HG03342 (cell line): ENCODE measurements around the gene RDM1.
"Not testable (repeated sequence)": the region's sequence is repeated elsewhere in the genome, so short reads cannot be mapped to it uniquely, and the experiment has no call there.

Source experiments
- ATAC-seq: cut with Tn5 transposase; IDR thresholded peaks from one replicate; pipeline ENCODE4 v1.9.1; 2021; ENCODE audit warnings: mild to moderate bottlenecking, moderate library complexity; ENCODE audit not compliant: unreplicated experiment

The RDM1 gene

GRCh38 chr17:35930211-35931065 is at the start of gene RDM1:
RDM1 (minus strand) TSS chr17:35930773; CDS start chr17:35930727, 46 bp downstream.
- ATAC-seq: no peak

- ATAC-seq: no peak
These were observed 47.8 kb upstream of the RDM1 start for GRCh38 chr17:35978346-35978745.

DNA sequence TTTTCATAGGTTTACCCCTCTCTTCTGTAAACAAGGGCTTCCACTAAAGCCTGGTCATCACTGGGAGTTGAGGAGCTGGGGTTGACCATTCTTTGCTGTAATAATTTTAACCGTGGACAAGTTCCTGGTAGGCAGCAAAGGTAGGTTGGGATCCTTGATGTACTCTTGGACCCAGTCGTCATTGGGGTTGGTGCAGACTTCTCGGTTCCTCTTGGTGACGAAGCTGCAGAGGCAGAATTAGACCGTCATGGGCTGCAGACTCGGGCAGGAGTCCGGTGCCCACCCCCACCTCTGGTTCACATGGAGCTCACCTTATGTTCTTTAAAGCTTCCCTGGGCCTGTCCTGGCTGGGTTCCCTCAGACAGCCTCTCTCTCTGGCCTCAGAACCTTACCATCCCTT is 46.9 kb upstream of the RDM1 start:
- ATAC-seq: no peak

GRCh38 chr17:35973333-35974260 is 43.0 kb upstream of the RDM1 start:
- no peak for ATAC-seq

DNA sequence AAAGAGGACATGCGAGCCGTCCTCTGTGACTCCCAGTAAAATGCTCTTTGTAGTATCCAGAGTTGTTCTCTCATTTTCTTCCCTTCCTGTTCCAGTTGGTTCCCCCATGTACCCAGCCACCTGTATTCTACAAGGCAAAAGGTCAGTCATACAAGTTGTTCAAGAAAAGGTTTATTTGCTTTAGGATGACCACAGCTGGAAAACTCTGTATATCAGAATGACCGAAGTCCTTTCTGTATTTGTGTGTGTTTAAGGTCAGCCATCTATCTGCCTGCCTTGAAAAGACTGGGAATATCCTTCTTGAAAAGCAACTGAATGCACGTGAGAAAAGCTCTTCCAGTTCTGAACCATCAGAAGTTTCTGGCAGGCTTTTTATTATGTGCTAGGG is 42.4 kb upstream of the RDM1 start:
- ATAC-seq: no peak

DNA sequence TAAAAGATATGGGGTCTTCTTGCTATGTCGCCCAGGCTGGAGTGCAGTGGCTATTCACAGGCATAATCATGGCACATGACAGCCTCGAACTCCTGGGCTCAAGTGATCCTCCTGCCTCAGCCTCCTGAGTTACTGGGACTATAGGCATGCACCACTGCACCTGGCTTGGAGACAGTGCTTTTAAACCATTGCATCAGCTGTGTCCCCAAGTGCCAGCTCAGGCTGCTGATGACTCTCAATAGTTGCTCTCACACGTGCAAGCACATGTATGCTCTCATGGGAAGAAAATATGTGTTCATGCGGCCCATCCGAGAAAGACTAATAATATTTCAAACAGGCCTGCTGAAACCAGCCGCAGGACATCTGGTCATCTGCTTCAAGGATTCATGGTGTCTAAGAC is 42.0 kb upstream of the RDM1 start:
- no peak for ATAC-seq

- ATAC-seq: no peak
These were observed 41.5 kb upstream of the RDM1 start for GRCh38 chr17:35972066-35972465.

- ATAC-seq: no peak
These were observed 39.2 kb upstream of the RDM1 start for GRCh38 chr17:35969558-35970380.

DNA sequence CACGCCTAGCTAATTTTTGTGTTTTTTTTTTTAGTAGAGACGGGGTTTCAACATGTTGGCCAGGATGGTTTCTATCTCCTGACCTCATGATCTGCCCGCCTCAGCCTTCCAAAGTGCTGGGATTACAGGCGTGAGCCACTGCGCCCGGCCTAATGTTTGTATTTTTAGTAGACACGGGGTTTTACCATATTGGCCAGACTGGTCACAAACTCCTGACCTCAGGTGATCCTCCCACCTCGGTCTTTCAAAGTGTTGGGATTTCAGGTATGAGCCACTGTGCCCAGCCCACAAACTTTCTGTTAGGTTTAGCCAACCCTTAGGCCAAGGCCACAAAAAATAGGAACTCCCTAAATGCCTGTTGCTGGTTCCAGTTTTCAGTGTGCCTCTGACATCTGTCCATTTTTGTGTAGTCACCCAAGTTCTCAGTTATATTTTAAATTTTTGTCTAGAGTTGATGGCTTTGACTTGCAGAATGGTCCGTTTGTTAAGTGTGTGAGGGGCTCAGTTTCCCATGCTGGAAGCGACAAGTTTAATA is 38.0 kb upstream of the RDM1 start:
- no peak for ATAC-seq

GRCh38 chr17:35965272-35965671 is 34.7 kb upstream of the RDM1 start:
- ATAC-seq: no peak

GRCh38 chr17:35963663-35964062 is 33.1 kb upstream of the RDM1 start:
- ATAC-seq: no peak

DNA sequence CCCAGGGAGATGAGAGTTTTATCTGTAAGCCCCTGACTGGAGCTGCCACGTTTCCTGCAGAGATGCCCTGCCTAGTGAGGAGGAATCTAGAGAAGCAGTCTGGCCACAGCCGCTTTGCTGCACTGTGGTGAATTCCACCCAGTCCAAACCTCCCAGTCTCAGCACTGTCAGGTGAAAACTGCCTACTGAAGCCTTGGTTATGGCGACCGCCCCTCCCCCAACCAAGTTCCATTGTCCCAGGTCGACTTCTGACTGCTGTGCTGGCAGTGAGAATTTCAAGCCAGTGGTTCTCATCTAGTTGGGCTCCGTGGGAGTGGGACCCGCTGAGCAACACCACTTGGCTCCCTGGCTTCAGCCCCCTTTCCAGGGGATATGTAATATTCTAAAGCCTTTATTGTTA is 23.1 kb upstream of the RDM1 start:
- ATAC-seq: no peak

GRCh38 chr17:35949401-35949800 is 18.8 kb upstream of the RDM1 start:
- ATAC-seq: no peak

- ATAC-seq: no peak
These were observed 17.5 kb upstream of the RDM1 start for GRCh38 chr17:35948092-35948491.

DNA sequence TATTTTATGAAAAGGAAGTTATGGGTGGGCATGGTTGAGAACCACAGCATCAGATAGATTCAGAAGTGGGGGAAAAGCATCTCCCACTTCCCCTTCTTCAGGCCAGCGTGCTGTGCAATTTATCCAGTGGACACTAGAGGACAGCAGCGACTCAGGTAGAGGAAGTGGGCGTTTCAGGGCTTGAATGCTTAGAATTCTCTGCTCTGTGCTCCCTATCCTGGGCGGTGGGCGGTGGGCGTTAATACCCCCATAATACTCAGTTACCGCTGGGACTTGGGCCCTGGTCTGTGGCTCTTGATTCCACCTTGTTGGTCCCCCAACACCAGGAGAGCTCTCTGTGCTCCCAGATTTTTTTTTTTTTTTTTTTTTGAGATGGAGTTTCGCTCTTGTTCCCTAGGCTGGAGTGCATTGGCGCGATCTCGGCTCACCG is 16.6 kb upstream of the RDM1 start:
- no peak for ATAC-seq

- ATAC-seq: no peak
These were observed 13.6 kb upstream of the RDM1 start for GRCh38 chr17:35944151-35944550.

GRCh38 chr17:35943537-35943936 is 13.0 kb upstream of the RDM1 start, which contains the start of gene LYZL6:
LYZL6 (minus strand) TSS chr17:35943713; CDS start chr17:35939356, 4,357 bp downstream.
- no peak for ATAC-seq

DNA sequence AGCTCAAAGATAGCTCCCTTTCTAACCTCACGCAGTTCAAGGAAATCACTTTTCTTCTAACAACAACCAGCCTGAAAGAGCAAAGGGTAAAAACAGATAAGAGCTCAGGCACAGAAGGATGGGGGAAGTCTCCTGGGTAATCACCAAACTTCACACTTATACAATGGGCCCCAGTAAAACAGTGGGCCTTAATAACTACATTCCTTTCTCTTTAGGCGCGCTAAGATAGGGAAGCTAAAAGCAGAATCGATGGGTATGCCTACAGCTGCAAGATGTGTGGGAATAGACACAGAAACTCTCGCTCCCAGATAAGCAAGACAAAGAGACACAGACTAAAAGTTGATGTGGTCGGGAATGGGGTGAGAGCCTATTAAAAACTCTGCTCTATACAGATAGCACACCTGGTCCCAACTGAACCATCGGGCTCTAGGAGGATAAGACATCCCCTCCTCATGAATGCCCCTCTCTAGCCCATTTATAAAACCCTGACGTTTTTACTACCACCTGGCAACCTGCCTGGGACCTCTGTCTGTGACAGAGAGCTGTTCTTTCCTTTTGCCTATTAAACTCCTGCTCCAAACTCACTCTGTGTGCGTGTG is 12.1 kb upstream of the RDM1 start:
- ATAC-seq: no peak

GRCh38 chr17:35938492-35938891 is 7.9 kb upstream of the RDM1 start:
- ATAC-seq: not testable (repeated sequence)

- no peak for ATAC-seq
These were observed 5.5 kb upstream of the RDM1 start for GRCh38 chr17:35936063-35936462.
